Kidney (tissue), 14 donors: ENCODE measurements around the gene DDX52. TPM values are rescaled to one million over a fixed set of nuclear protein-coding genes. Genes with fewer than 3 reads are reported as not detected.

Experiments used
- DNase-seq, 5 donors: peaks; one replicate each; pipeline ENCODE4 v3.0.0-alpha.2; 2013 to 2020
- FAIRE-seq: peaks from 2 replicates; lab custom pipeline; 2012; peaks lifted over from hg19 to GRCh38; lab: Jason Lieb, UNC
- H3K27ac ChIP-seq, 2 donors: one replicate each; pipeline ENCODE4 v1.7.0; 2013; ENCODE audit warnings: low read depth in 2 of 2, low read length in 2 of 2, inconsistent platforms in 1 of 2
- H3K27me3 ChIP-seq: one replicate; pipeline ENCODE4 v1.7.1; 2013; ENCODE audit warnings: low read length, inconsistent platforms; ENCODE audit not compliant: control insufficient read depth, insufficient read depth
- H3K36me3 ChIP-seq, 3 donors: one replicate each; pipeline versions ENCODE4 v1.7.0 to v1.7.1; 2013; ENCODE audit warnings: low read length in 3 of 3, control low read depth in 1 of 3, inconsistent platforms in 1 of 3; ENCODE audit not compliant: insufficient read depth in 3 of 3, control insufficient read depth in 2 of 3
- H3K4me1 ChIP-seq, 3 donors: one replicate each; pipeline versions ENCODE4 v1.7.0 to v1.7.1; 2013; ENCODE audit warnings: low read length in 3 of 3, inconsistent platforms in 1 of 3, low read depth in 1 of 3; ENCODE audit not compliant: control insufficient read depth in 2 of 3, insufficient read depth in 2 of 3
- H3K4me3 ChIP-seq, 3 donors: one replicate each; pipeline versions ENCODE4 v1.7.0 to v1.8.1; 2013; ENCODE audit warnings: low read length in 3 of 3, control low read depth in 1 of 3, inconsistent platforms in 1 of 3
- H3K9ac ChIP-seq, 3 donors: one replicate each; pipeline versions ENCODE4 v1.7.0 to v1.7.1; 2013; ENCODE audit warnings: low read length in 3 of 3, control low read depth in 1 of 3, inconsistent platforms in 1 of 3
- H3K9me3 ChIP-seq, 3 donors: one replicate each; pipeline versions ENCODE4 v1.7.0 to v1.7.1; 2013; ENCODE audit warnings: low read length in 3 of 3, control low read depth in 1 of 3, inconsistent platforms in 1 of 3; ENCODE audit not compliant: control insufficient read depth in 2 of 3, insufficient read depth in 1 of 3
- intact Hi-C: fragments of 100-400 bp; cut with DNase I; formaldehyde crosslinking; loops from one replicate; pipeline ENCODE4 v1.11.1; 2022
- polyA plus RNA-seq: library from polyadenylated mRNA; stranded (reverse); fragments of 350-450 nt; fragmentation: Illumina TruSeq; extraction: RNeasy Lipid Tissue Mini Kit (QIAGEN cat#74804); gene quantifications from one replicate; pipeline ENCODE4 v1.2.3, GENCODE V29; 2014; ENCODE audit warnings: low read depth, low replicate concordance; ENCODE audit not compliant: insufficient read depth
- total RNA-seq: library from RNA; stranded (reverse); fragmentation: NEBNext Ultra II Directional; extraction: Animal tissue kit (Norgen Biotek cat#: 25700); gene quantifications from one replicate; pipeline ENCODE4 v1.2.1, GENCODE V29; 2021
- TF ChIP-seq, protein P1 (sequence below): IDR thresholded peaks from 3 replicates; pipeline ENCODE4 v1.5.1; 2012; ENCODE audit warnings: mild to moderate bottlenecking, moderate library complexity, borderline replicate concordance; ENCODE audit not compliant: insufficient read depth; ENCODE audit errors: extremely low read depth
- donor health status: control.
- donor health status: control.
- donor health status: control.
- donor health status: control.
- donor health status: control.
- donor health status: DM: yes; HTN: yes; CAD: no.
- donor health status: Normal renal cell carcinoma (clear cell type).

Gene DDX52
- total and polyA plus RNA-seq, 2 donors from 2014 or later, result 14.0 to 26.9 TPM

DNA sequence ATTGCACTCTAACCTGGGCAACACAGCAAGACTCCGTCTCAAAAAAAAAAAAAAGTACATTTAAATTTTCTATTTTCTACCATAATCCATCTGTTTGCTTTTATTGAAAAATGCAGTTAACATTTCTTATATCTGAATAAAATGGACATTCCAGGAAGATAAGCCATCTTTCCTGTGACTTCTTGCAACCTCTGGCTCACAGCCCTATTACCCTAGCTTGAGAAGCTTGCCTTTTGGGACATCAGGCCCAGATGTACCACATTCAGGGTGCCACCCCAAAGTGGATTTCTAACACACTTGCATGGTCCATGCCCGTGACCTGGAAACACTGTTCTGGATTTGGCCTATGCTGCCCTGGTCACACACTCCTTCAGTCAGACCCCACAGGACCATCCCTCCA, 30.1 kb upstream of the DDX52 start:
- Histone ChIP-seq H3K4me1 (peaks cover 0 to 4% (median 4%) of the 10 kb centered on the region in 3 donors), H3K27ac (no peak overlapping the region), H3K27me3 (no peaks in the 10 kb centered on the region), H3K9ac (no peak overlapping the region), H3K4me3 (no peak overlapping the region), H3K9me3 (no peaks in the 10 kb centered on the region), H3K36me3 (no peaks in the 10 kb centered on the region)
- intact Hi-C loops, result no loop called here
- TF ChIP-seq, protein P1, sequence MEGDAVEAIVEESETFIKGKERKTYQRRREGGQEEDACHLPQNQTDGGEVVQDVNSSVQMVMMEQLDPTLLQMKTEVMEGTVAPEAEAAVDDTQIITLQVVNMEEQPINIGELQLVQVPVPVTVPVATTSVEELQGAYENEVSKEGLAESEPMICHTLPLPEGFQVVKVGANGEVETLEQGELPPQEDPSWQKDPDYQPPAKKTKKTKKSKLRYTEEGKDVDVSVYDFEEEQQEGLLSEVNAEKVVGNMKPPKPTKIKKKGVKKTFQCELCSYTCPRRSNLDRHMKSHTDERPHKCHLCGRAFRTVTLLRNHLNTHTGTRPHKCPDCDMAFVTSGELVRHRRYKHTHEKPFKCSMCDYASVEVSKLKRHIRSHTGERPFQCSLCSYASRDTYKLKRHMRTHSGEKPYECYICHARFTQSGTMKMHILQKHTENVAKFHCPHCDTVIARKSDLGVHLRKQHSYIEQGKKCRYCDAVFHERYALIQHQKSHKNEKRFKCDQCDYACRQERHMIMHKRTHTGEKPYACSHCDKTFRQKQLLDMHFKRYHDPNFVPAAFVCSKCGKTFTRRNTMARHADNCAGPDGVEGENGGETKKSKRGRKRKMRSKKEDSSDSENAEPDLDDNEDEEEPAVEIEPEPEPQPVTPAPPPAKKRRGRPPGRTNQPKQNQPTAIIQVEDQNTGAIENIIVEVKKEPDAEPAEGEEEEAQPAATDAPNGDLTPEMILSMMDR, result no peak
- FAIRE-seq (no peak), DNase-seq (no peak)

DNA sequence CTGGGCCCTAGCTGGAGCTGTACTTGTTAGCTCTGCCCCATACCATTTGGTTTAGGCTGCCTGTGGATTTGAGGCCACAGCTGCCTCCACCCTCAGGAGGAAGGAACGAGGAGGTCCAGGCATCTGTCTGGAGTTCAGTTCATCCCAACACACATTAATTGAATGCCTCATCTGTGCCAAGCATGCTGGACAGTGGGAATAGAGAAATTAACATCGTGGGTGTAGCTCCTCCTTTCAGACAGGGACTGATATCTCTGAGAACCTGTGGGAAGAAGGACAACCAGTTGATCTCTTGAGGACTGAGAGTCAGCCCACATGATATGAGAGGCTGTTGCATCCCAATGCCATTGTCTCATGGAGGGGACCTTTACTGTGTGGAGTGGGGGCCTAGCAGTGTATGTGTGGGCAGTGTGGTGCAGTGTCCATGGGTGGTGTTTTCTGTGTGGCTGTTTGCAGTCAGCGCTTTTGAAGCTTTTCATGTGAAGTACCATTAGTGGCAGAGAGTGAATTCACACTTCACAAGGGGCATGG, 29.4 kb upstream of the DDX52 start:
- Histone ChIP-seq H3K9ac (no peak overlapping the region), H3K36me3 (no peaks in the 10 kb centered on the region), H3K9me3 (no peaks in the 10 kb centered on the region), H3K27me3 (no peaks in the 10 kb centered on the region), H3K4me3 (no peak overlapping the region), H3K4me1 (peaks cover 0 to 4% (median 4%) of the 10 kb centered on the region in 3 donors), H3K27ac (no peak overlapping the region)
- FAIRE-seq (no peak), DNase-seq (no peak)
- TF ChIP-seq, protein P1, result no peak
- intact Hi-C loops, result no loop called here

DNA sequence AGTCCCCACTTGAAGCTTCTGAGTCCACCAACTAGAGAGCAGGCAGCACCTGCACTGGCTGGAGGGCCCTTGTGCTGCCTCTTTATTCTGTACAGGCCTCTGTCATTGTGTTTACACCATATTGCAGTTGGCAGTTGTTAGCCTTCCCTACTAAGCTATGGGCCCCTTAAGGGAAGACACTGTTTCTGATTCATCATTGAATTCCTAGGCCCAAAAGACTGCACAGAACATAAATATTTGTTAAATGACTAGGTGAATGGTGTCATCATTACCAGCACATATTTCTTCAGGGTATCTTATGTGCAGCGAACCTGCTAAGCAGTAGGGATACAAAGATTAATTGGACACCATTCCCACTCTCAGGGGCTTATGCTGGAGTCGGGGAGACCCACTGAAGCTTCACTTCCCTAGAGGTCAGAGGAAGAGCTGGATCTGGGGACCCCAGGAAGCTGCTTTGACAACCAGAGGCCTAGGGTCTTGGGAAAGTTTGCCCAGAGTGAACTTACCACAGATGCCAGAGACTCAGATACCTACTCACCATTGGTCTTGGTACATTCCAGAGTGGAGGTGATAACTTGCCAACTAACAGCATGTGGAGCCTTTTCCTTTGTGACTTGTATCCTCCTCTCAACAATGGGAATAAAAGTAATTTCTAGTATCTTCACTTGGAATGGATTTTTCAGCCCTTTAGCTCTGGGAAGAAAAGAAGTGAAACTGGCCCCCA, 28.7 kb upstream of the DDX52 start:
- Histone ChIP-seq H3K27ac (no peak overlapping the region), H3K9me3 (no peaks in the 10 kb centered on the region), H3K9ac (no peak overlapping the region), H3K4me1 (peaks cover 0 to 4% (median 4%) of the 10 kb centered on the region in 3 donors), H3K27me3 (no peaks in the 10 kb centered on the region), H3K4me3 (no peak overlapping the region), H3K36me3 (no peaks in the 10 kb centered on the region)
- DNase-seq (no peak), FAIRE-seq (no peak)
- intact Hi-C loops, result no loop called here
- TF ChIP-seq, protein P1, result no peak
